Activated CD4-positive, alpha-beta T cell treated with anti-CD3 and anti-CD28 coated beads, Interleukin-2, amount 10 ng/mL, durations not matched to agents 7 days and 5 days (primary cell): ENCODE data around the gene CYTIP. TPM values are rescaled to one million over a fixed set of nuclear protein-coding genes. Genes with fewer than 3 reads are reported as not detected.

Source experiments
- CTCF ChIA-PET: fragments of 350-600 bp; sonication (Branson Sonifier 250); formaldehyde crosslinking; loops from one replicate; lab custom pipeline; 2021; ENCODE audit warnings: antibody characterized with exemption; lab: Charles Lee
- POLR2A ChIA-PET: fragments of 350-600 bp; sonication (Branson Sonifier 250); formaldehyde crosslinking; loops from one replicate; lab custom pipeline; 2021; ENCODE audit warnings: antibody characterized with exemption; lab: Charles Lee
- DNase-seq: peaks from one replicate; pipeline ENCODE4 v3.0.0-alpha.2; 2020
- H3K27ac Mint-ChIP-seq: one replicate; pipeline ENCODE4 v1.8.0; 2021; ENCODE audit warnings: mild to moderate bottlenecking, moderate library complexity, mixed read lengths
- H3K27me3 Mint-ChIP-seq: one replicate; pipeline ENCODE4 v1.8.0; 2021; ENCODE audit warnings: mixed read lengths
- H3K36me3 Mint-ChIP-seq: one replicate; pipeline ENCODE4 v1.8.0; 2021; ENCODE audit warnings: low read depth, mixed read lengths
- H3K4me1 Mint-ChIP-seq: one replicate; pipeline ENCODE4 v1.8.0; 2021; ENCODE audit warnings: mixed read lengths
- H3K4me3 Mint-ChIP-seq: one replicate; pipeline ENCODE4 v1.8.0; 2021; ENCODE audit warnings: mild to moderate bottlenecking, moderate library complexity, mixed read lengths
- H3K9me3 Mint-ChIP-seq: one replicate; pipeline ENCODE4 v1.8.0; 2021; ENCODE audit warnings: mixed read lengths
- total RNA-seq, 2 experiments: library from RNA; stranded (reverse); gene quantifications; one replicate each; pipeline ENCODE4 v1.2.3, GENCODE V29; 2021

Gene CYTIP
- 100 to 1,000 TPM; 234 to 279 TPM for total RNA-seq

DNA sequence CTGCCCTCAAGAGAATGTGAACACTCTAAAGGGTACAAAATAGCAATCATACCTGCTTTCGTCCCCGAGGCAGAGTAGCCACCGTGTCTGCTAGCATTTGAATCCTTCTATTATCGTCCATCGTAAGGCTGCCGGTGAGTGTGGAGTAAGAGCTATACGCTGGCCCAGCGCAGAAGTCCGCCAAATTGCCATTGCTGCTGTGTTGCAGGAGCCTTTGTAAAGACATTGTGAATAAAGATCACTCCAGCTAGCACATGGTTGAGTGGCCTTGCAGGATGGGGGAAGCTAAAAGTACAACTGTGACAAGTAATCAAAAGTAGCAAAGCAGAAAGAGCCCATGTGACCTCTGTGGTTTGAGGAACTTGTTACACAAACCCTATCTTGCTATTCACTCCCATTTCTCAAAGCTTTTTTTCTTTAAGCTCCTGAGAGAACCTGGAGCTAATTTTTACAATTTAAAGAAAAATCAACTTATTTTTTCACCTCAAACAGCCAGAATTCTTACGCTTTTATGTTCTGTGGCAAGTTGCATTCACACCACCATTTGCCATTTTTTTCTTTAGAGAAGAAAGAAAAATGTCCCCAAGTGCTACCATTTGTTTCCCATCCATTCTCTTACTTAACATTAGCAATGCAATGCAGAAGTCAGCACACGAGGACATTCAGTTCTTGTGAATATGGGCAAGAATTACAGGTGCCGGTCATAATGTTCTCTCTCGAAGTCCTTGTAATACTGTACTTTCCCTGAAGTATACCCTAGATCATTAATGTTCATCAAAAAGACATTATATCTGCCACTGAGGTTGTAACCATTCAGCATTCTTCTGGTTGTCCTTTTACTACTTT, at the start of gene CYTIP:
TSS of gene CYTIP (minus strand) at position 295 of the 846 bp plus-strand sequence. CDS start at position 226, 69 bp downstream.
- CTCF ChIA-PET = interaction anchor here (0.8 to 1.6 kb wide), 7 partner anchors 8 to 116 kb away, joined by 3 to 7 read pairs (median 5); no protein-coding TSS in a partner anchor
- H3K4me3 Mint-ChIP-seq = peak within 1 kb of the TSS; percentile 96

DNA sequence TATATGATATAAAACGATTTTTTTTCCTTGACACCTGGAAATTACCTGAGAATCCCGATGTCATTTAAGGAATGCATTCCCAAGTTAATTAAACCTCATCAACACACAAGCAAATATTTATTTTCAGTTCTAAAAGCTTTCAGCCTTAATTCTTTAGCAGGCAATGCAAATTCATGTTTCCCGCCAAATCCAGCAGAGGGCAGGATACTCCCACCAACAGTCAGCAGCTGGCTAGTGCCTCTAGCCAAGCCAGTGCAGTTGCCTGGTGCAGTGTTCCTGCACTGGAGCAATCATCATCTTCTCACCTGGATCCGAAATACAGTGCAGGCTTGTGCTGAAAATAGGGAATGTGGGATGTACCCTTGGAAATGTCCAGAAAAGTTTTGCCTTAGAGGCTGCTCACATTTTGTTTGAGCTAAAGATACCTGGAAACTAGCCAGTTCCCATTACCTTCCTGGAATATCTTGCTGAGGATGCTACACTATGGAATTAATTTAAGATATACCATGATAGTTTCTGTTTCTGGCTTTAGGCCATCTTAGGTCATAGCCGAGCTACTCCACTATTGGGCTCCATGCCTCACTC, 48.4 kb upstream of the CYTIP start:
- peak; percentile 80 for DNase-seq
- no peak overlapping the region for H3K27ac Mint-ChIP-seq
- CTCF ChIA-PET = interaction anchor here (0.8 to 5.2 kb wide), 19 partner anchors 8 to 514 kb away, joined by 3 to 38 read pairs (median 4); no protein-coding TSS in a partner anchor
- no peaks in the 10 kb centered on the region for H3K9me3 Mint-ChIP-seq
- POLR2A ChIA-PET = no interaction called here
- peaks cover 68% of the 10 kb centered on the region for H3K4me1 Mint-ChIP-seq
- no peak overlapping the region for H3K4me3 Mint-ChIP-seq
- H3K27me3 Mint-ChIP-seq = no peaks in the 10 kb centered on the region
- H3K36me3 Mint-ChIP-seq = no peaks in the 10 kb centered on the region

More for the DNA sequence above, at the start of gene CYTIP:
- H3K9me3 Mint-ChIP-seq = no peaks in the 10 kb centered on the region
- H3K27ac Mint-ChIP-seq = peak within 1 kb of the TSS; percentile 96
- DNase-seq = peak; percentile 87
- H3K27me3 Mint-ChIP-seq = no peaks in the 10 kb centered on the region
- peaks cover 48% of the 10 kb centered on the region for H3K36me3 Mint-ChIP-seq
- POLR2A ChIA-PET = interaction anchor here (0.6 to 2.5 kb wide), 13 partner anchors 9 to 1105 kb away, joined by 3 to 18 read pairs (median 6); no protein-coding TSS in a partner anchor
- H3K4me1 Mint-ChIP-seq = peaks cover 41% of the 10 kb centered on the region

DNA sequence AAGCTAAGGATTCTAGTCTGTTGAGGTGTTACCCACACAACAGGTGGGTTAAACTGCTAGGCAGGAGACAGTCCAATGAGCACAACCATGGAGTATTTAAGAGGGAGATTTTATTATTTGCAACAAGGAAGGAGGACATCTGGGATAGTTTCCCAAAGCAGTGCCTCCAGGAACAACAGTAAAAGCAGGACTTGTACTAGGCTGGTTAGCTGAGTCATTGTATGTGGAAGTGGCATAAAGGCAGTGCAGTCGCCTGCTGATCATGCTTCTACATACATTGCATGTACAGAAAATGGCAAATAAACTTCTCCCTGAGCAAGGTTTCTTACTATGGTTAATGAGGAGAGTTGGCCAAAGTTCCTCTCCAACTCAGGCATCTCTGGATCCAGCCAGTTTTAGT, 46.1 kb upstream of the CYTIP start:
- no peaks in the 10 kb centered on the region for H3K27me3 Mint-ChIP-seq
- no peaks in the 10 kb centered on the region for H3K9me3 Mint-ChIP-seq
- H3K4me3 Mint-ChIP-seq = no peak overlapping the region
- CTCF ChIA-PET = interaction anchor here (0.7 to 6.0 kb wide), 10 partner anchors 9 to 1629 kb away, joined by 3 to 38 read pairs (median 3); partner anchors contain the start of genes ACVR1C and ERMN
- DNase-seq = no peak
- POLR2A ChIA-PET = no interaction called here
- H3K27ac Mint-ChIP-seq = no peak overlapping the region
- H3K4me1 Mint-ChIP-seq = peaks cover 88% of the 10 kb centered on the region
- H3K36me3 Mint-ChIP-seq = peaks cover under 1% of the 10 kb centered on the region

DNA sequence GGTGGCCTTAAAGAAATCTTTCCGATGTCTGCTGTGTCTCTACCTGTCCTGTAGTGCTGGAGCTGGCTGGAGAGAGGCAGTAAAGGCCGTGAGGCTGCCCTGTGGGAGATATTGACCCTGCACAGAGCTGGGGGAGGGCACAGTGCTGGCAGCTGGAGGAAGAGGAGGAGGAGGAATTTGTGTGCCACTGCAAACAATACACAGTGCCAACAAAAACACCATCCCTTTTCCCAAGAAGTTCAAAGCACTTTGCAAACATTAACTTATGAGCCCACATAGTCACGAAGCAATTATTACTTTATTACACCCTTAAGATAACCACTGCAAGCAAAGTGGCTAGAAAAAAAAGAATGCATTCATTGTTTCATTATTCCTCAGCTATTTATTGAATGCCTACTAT, 45.0 kb upstream of the CYTIP start:
- no peaks in the 10 kb centered on the region for H3K9me3 Mint-ChIP-seq
- peaks cover 87% of the 10 kb centered on the region for H3K4me1 Mint-ChIP-seq
- H3K36me3 Mint-ChIP-seq = peaks cover 3% of the 10 kb centered on the region
- H3K27me3 Mint-ChIP-seq = no peaks in the 10 kb centered on the region
- DNase-seq = no peak
- no peak overlapping the region for H3K4me3 Mint-ChIP-seq
- CTCF ChIA-PET = interaction anchor here (1.2 to 6.0 kb wide), 7 partner anchors 8 to 162 kb away, joined by 3 to 38 read pairs (median 8); partner anchors contain the start of genes ACVR1C and ERMN
- POLR2A ChIA-PET = no interaction called here
- no peak overlapping the region for H3K27ac Mint-ChIP-seq

DNA sequence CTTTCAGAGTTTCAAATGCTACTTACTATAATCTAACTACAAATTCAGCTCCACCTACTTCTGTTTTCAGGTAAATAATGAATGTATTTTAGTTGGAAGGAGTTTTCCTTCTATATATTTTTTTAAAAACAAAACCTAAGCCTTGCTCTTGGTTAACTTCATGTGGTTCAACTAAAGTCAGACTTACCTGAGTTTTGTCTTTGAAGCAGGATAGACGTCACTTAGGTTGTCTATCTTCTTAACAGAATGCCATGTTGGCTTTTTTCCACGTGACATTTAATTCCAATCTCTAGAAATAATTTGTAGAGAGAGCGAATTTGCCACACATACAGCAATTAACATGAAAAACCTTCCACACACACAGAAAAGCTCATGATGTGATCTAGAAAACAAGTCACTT, 43.9 kb upstream of the CYTIP start:
- Mint-ChIP-seq H3K27ac (peak overlapping the region; percentile 59), H3K27me3 (no peaks in the 10 kb centered on the region), H3K4me1 (peaks cover 82% of the 10 kb centered on the region), H3K9me3 (no peaks in the 10 kb centered on the region), H3K4me3 (no peak overlapping the region), H3K36me3 (peaks cover 7% of the 10 kb centered on the region)
- ChIA-PET CTCF (interaction anchor here (0.8 to 6.0 kb wide), 6 partner anchors 7 to 389 kb away, joined by 3 to 38 read pairs (median 8); partner anchors contain the start of genes ACVR1, ACVR1C and ERMN), POLR2A (no interaction called here)
- DNase-seq = no peak

DNA sequence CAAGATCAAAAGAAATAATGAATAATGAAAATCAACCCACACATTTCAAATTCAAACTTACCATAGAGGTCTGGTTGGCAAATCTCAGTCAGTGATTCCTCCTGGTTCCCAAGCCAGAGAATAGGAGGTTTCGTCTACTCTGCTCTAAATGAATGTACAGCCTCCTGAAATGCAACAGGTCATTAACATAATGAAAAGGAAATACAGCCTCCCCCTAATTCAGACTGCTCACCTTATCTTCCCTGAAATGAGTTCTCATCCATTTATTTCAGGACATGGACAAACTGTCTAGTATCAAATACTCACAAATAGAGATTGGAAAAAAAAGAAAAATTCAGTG, 43.4 kb upstream of the CYTIP start:
- no peaks in the 10 kb centered on the region for H3K9me3 Mint-ChIP-seq
- DNase-seq = no peak
- H3K4me3 Mint-ChIP-seq = peak overlapping the region; percentile 26
- ChIA-PET POLR2A (no interaction called here), CTCF (interaction anchor here (0.7 to 6.0 kb wide), 3 partner anchors 63 to 389 kb away, joined by 3 to 22 read pairs (median 4); partner anchors contain the start of genes ACVR1 and ERMN)
- H3K4me1 Mint-ChIP-seq = peaks cover 82% of the 10 kb centered on the region
- H3K27ac Mint-ChIP-seq = peak overlapping the region; percentile 71
- H3K27me3 Mint-ChIP-seq = no peaks in the 10 kb centered on the region
- peaks cover 7% of the 10 kb centered on the region for H3K36me3 Mint-ChIP-seq

DNA sequence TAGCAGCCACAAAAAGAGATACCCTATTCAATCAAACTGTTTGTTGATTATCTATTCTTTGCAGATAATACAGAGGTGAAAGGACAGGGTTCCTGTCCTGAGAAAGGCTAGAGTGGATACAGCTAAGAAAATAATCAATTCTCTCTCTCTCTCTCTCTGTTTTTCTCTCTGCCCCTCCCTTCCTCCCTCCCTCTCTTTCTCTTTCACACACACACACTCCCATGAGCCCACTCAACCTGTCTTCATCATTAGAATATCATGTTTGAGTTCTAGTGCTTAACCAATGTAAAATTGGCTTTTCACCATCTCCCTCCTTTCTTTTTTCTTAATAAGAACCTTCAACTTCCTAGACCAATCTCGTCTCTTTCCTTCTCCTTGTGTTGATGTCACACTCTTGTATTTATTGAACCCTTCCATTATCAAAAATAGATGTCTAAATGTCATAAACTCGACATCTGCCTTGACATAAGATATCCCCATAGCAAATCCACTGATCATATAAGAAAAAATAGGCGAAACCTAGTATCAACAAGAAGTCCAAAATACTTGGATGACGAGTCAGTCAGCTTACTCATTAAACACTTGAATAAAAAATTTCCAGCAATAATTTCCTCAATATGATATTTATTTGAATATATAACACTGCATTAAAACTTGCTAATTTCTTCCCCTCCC, 42.8 kb upstream of the CYTIP start:
- Mint-ChIP-seq H3K36me3 (peaks cover 7% of the 10 kb centered on the region), H3K4me1 (peaks cover 82% of the 10 kb centered on the region), H3K27ac (peak overlapping the region; percentile 71), H3K4me3 (peak overlapping the region; percentile 26), H3K27me3 (no peaks in the 10 kb centered on the region), H3K9me3 (no peaks in the 10 kb centered on the region)
- POLR2A ChIA-PET = interaction anchor here (0.6 to 0.7 kb wide), 3 partner anchors 43 to 147 kb away, joined by 3 to 6 read pairs (median 3); partner anchors contain the start of gene CYTIP
- CTCF ChIA-PET = interaction anchor here (0.7 to 6.0 kb wide), 7 partner anchors 8 to 160 kb away, joined by 3 to 22 read pairs (median 4); partner anchors contain the start of genes ACVR1C and ERMN
- DNase-seq = no peak

DNA sequence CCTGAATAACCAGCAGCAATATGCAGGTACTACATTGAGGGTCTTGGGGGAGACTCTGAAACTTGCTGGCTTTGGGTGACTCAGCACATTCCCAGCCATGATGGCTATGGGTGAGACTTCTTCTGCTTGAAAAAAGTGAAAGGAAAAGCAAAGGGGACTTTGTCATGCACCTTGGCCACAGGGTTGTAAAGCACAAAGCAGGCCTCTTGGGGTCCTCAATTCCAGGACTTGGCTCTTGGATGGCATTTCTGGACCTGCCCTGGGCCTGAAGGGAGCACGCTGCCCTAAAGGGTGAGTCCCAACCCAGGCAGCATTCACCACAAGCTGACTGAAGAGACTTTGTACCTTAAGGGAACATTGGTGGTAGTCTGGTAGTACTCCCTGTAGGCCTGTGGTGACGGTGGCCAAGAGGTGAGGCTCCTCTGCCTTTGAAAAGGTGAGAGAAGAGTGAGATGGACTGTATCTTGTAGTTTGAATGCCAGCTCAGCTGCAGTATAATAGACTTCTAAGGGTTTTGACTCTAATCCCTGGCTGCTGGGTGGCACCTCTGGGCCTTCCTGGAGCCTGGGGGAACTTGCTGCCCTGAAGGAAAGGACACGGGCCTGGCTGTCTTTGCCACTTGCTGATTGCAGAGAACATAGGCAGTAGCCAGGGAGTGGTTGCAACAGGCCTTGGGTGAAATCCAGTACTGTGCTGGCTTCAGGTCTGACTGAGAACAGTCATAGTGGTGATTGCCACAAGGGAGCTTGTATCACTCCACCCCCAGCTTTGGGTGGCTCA, 36.5 kb upstream of the CYTIP start:
- peak; percentile 45 for DNase-seq
- peak overlapping the region; percentile 62 for H3K4me3 Mint-ChIP-seq

DNA sequence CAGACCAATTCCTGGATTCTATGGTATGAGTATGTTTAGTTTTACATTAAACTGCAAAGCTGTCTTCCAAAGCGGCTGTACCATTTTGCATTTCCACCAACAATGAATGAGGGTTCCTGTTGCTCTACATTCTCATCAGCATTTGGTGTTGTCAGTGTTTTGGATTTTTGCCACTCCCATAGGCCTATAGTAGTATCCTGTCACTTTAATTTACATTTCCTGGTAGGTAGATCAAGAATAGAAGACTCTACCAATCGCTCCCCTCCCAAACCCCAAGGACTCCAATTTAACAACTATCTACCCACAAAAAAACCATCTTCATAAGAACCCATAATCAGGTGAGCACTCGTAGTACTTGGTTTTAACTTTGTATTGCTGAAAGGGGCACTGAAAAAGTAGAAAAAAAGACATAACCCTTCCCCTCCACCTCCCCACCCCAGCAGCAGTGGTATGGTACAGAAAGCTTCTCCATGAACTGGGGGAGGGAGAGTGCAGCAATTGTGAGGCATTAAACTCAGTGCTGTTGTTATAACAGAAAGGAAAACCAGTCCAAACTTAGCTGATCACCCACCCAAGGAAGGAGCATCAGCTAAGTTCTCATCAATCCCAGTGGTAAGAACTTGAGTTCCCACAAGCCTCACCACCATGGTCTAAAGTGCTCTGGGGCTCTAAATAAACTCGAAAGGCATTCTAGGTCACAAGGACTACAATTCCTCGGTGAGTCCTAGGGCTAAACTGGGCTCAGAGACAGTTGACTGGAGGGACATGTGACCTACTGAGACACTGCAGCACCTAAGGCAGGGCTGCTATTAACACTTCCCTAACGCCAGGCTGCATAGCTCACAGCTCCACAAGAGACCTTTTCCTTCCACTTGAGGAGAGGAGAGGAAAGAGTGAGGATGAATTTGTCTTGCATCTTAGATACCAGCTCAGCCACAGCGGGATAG, 35.5 kb upstream of the CYTIP start:
- peak overlapping the region; percentile 88 for H3K27ac Mint-ChIP-seq
- peaks cover 11% of the 10 kb centered on the region for H3K9me3 Mint-ChIP-seq
- ChIA-PET POLR2A (interaction anchor here (1.2 kb wide), 1 partner anchor 46 kb away, joined by 3 read pairs; no protein-coding TSS in a partner anchor), CTCF (interaction anchor here (0.6 to 5.1 kb wide), 9 partner anchors 9 to 58 kb away, joined by 3 to 38 read pairs (median 5); partner anchors contain the start of gene CYTIP)
- no peaks in the 10 kb centered on the region for H3K27me3 Mint-ChIP-seq
- DNase-seq = no peak
- peaks cover 32% of the 10 kb centered on the region for H3K36me3 Mint-ChIP-seq
- peak overlapping the region; percentile 62 for H3K4me3 Mint-ChIP-seq
- peaks cover 82% of the 10 kb centered on the region for H3K4me1 Mint-ChIP-seq

More for the DNA sequence above, 36.5 kb upstream of the CYTIP start:
- POLR2A ChIA-PET = interaction anchor here (0.6 to 1.0 kb wide), 4 partner anchors 31 to 60 kb away, joined by 3 read pairs; no protein-coding TSS in a partner anchor
- Mint-ChIP-seq H3K27me3 (no peaks in the 10 kb centered on the region), H3K9me3 (peaks cover 11% of the 10 kb centered on the region), H3K4me1 (peaks cover 81% of the 10 kb centered on the region), H3K27ac (peak overlapping the region; percentile 88), H3K36me3 (peaks cover 35% of the 10 kb centered on the region)
- CTCF ChIA-PET = interaction anchor here (1.0 to 5.1 kb wide), 9 partner anchors 8 to 323 kb away, joined by 3 to 38 read pairs (median 5); partner anchors contain the start of gene CYTIP

DNA sequence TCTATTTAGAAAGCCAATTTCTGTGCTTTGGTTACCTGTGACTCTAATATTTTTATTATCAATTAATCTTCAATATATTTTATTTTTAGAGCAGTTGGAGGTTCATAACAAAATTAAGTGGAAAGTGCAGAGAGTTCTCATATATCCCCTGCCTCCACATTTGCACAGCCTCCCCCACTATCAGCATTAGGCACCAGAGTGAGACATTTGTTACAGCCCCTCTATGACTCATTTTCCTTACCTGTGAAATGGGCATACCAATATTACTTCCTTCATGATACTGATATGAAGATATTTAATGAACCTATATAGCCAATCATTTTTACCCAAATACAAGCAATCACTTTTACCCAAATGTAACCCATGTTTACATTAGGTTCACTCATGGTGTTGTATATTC, 34.0 kb upstream of the CYTIP start:
- peak overlapping the region; percentile 90 for H3K27ac Mint-ChIP-seq
- peaks cover 11% of the 10 kb centered on the region for H3K9me3 Mint-ChIP-seq
- no peak overlapping the region for H3K4me3 Mint-ChIP-seq
- ChIA-PET CTCF (interaction anchor here (1.0 to 5.1 kb wide), 5 partner anchors 12 to 38 kb away, joined by 3 to 38 read pairs (median 6); no protein-coding TSS in a partner anchor), POLR2A (interaction anchor here (1.3 to 1.9 kb wide), 3 partner anchors 13 to 38 kb away, joined by 4 to 20 read pairs (median 7); partner anchors contain the start of gene CYTIP)
- no peak for DNase-seq
- no peaks in the 10 kb centered on the region for H3K27me3 Mint-ChIP-seq
- peaks cover 34% of the 10 kb centered on the region for H3K36me3 Mint-ChIP-seq
- H3K4me1 Mint-ChIP-seq = peaks cover 90% of the 10 kb centered on the region
